ENCODE data around the gene BMERB1. TPM values are rescaled to one million over a fixed set of nuclear protein-coding genes. Genes with fewer than 3 reads are reported as not detected.

BMERB1 gene
- polyA plus RNA-seq, 6 donors from 2014 or later: 0.36 to 1.1 (median 0.82) TPM; not detected in 2

DNA sequence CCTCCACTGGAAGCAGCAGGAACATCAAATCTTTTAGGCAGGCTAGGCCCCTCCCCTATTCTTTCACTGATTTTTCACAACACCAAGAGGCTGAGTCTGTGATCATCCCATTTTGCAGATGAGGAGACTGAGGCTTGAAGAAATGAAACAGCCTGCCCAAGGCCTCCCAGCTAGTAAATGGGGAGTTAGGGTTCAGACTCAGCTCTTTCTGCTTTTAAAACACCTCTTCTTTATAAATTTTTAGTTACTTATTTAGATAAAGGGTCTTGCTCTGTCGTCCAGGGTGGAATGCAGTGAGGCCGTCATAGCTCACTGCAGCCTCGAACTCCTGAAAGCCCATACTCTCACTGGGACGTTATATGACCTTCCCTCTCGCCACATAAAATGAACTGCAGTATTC lies 82.2 kb downstream of the BMERB1 start:
- Mint-ChIP-seq H3K27ac (peak overlapping the region in 1 of 6 donors; percentile 63), H3K36me3 (no peaks in the 10 kb centered on the region), H3K9me3 (no peaks in the 10 kb centered on the region), H3K4me1 (peaks cover 0 to 4% (median 4%) of the 10 kb centered on the region in 3 donors), H3K27me3 (peaks cover 0 to 4% (median under 1%) of the 10 kb centered on the region in 3 donors), H3K4me3 (no peak overlapping the region)
- DNase-seq (no peak), ATAC-seq (ENCODE audit: low read depth in 2 of 2) (no peak)

GRCh38 chr16:15517743-15518377 lies 83.5 kb downstream of the BMERB1 start:
- peaks cover 0 to 4% (median 0%) of the 10 kb centered on the region in 3 donors for H3K27me3 Mint-ChIP-seq
- no peaks in the 10 kb centered on the region for H3K9me3 Mint-ChIP-seq
- no peak for DNase-seq
- no peaks in the 10 kb centered on the region for H3K36me3 Mint-ChIP-seq
- ATAC-seq (ENCODE audit: low read depth in 2 of 2): no peak
- H3K4me1 Mint-ChIP-seq: peaks cover 3 to 8% (median 6%) of the 10 kb centered on the region in 3 donors
- peak overlapping the region in 1 of 6 donors; percentile 13 for H3K27ac Mint-ChIP-seq
- H3K4me3 Mint-ChIP-seq: no peak overlapping the region

DNA sequence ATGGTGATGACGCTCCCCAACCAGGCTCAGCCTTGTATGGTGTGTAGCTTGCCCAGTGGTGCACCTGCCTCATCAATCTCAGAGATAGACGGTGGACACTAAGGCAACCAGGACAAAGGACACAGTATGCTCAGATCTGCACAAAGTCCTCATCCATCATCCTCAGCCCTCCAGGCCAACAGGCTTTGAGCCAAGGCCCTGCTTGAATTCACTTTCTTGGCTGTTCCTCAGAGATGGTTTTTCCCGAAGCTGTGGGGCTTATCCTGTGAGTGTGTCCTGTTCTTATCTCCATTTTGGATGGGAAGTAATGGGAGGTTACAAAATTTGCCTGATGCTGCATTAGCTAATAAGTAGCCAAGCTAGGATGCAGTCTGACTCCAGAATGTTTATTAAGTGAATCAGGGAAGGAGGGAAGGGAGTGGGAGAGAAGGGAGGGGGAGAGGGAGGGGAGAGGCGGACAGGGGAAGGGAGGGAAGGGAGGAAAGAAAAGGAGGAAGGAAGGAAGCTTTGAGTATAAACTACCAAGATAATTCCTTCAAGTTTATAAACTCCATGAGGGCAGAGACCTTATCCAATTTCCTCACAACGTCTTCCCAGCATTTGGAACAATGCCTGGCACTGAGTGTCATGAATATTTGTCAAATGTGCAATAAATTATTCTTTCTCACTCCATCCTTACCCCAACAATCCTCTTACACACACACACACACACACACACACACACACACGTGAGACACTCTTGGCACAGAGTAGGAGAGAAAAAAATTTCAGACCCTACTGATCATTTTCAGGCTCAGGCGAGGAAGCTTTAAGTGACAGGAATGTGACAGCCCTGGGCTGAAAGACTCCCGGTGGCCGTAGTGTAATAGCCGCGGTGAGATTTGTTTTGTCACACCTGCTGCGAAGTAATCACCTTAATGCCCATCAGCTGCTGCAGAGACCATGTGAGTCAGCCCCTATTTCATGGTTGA lies 84.3 kb downstream of the BMERB1 start:
- peaks cover 8 to 12% (median 10%) of the 10 kb centered on the region in 3 donors for H3K4me1 Mint-ChIP-seq
- H3K27ac Mint-ChIP-seq: no peak overlapping the region
- ATAC-seq (ENCODE audit: low read depth in 2 of 2) (no peak), DNase-seq (no peak)
- no peaks in the 10 kb centered on the region for H3K36me3 Mint-ChIP-seq
- H3K27me3 Mint-ChIP-seq: peaks cover 0 to 4% (median 0%) of the 10 kb centered on the region in 3 donors
- no peaks in the 10 kb centered on the region for H3K9me3 Mint-ChIP-seq
- no peak overlapping the region for H3K4me3 Mint-ChIP-seq

- Mint-ChIP-seq H3K4me1 (peaks cover 8 to 12% (median 10%) of the 10 kb centered on the region in 3 donors), H3K27ac (no peak overlapping the region), H3K4me3 (no peak overlapping the region), H3K36me3 (no peaks in the 10 kb centered on the region), H3K9me3 (no peaks in the 10 kb centered on the region), H3K27me3 (peaks cover 0 to 4% (median 0%) of the 10 kb centered on the region in 3 donors)
- DNase-seq (no peak), ATAC-seq (ENCODE audit: low read depth in 2 of 2) (no peak)
Measured at GRCh38 chr16:15519790-15520189, 85.4 kb downstream of the BMERB1 start.

DNA sequence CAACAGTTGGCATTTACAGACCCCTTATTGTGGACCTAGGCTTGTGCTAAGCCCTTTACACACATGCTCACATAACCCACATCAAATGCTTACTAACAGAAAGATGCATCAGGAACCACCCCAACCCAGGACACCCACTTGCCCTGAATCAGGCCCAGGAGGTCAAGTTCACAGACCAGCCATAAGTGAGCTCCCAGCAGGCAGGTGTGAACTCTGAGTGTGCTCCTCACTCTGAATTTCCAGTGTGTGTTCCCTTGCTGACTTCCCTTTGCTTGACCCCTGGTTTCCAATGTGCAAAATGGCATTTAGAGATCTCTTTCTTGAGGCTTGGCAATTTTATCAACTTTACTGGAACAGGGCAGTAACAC lies 87.0 kb downstream of the BMERB1 start:
- ATAC-seq (ENCODE audit: low read depth in 2 of 2): no peak
- H3K27ac Mint-ChIP-seq: peak overlapping the region in 2 of 6 donors; percentile 18 to 61
- no peak overlapping the region for H3K4me3 Mint-ChIP-seq
- H3K36me3 Mint-ChIP-seq: no peaks in the 10 kb centered on the region
- H3K4me1 Mint-ChIP-seq: peaks cover 8 to 12% (median 10%) of the 10 kb centered on the region in 3 donors
- no peaks in the 10 kb centered on the region for H3K9me3 Mint-ChIP-seq
- no peak for DNase-seq
- H3K27me3 Mint-ChIP-seq: peaks cover 0 to 4% (median 0%) of the 10 kb centered on the region in 3 donors

- no peaks in the 10 kb centered on the region for H3K9me3 Mint-ChIP-seq
- peak overlapping the region in 3 of 6 donors; percentile 45 to 61 (median 48) for H3K27ac Mint-ChIP-seq
- H3K36me3 Mint-ChIP-seq: no peaks in the 10 kb centered on the region
- peaks cover 0 to 4% (median 0%) of the 10 kb centered on the region in 3 donors for H3K27me3 Mint-ChIP-seq
- no peak for ATAC-seq (ENCODE audit: low read depth in 2 of 2)
- H3K4me1 Mint-ChIP-seq: peaks cover 8 to 12% (median 10%) of the 10 kb centered on the region in 3 donors
- no peak for DNase-seq
- no peak overlapping the region for H3K4me3 Mint-ChIP-seq
Measured at GRCh38 chr16:15521758-15522509, 87.5 kb downstream of the BMERB1 start.

- Mint-ChIP-seq H3K4me3 (peak overlapping the region in 2 of 8 donors; percentile 7 to 45), H3K9me3 (no peaks in the 10 kb centered on the region), H3K4me1 (peaks cover 8 to 12% (median 10%) of the 10 kb centered on the region in 3 donors), H3K36me3 (no peaks in the 10 kb centered on the region), H3K27me3 (peaks cover 0 to 7% (median 0%) of the 10 kb centered on the region in 3 donors), H3K27ac (peak overlapping the region in 2 of 6 donors; percentile 10 to 48)
- peak in 1 of 2 donors; percentile 37 for ATAC-seq (ENCODE audit: low read depth in 2 of 2)
- peak; percentile 4 for DNase-seq
Measured at GRCh38 chr16:15523092-15523541, 88.7 kb downstream of the BMERB1 start.

GRCh38 chr16:15523939-15524338 lies 89.6 kb downstream of the BMERB1 start:
- Mint-ChIP-seq H3K27ac (no peak overlapping the region), H3K9me3 (no peaks in the 10 kb centered on the region), H3K4me1 (peaks cover 8 to 12% (median 10%) of the 10 kb centered on the region in 3 donors), H3K36me3 (no peaks in the 10 kb centered on the region), H3K4me3 (no peak overlapping the region), H3K27me3 (peaks cover 0 to 8% (median 0%) of the 10 kb centered on the region in 3 donors)
- DNase-seq (no peak), ATAC-seq (ENCODE audit: low read depth in 2 of 2) (no peak)

DNA sequence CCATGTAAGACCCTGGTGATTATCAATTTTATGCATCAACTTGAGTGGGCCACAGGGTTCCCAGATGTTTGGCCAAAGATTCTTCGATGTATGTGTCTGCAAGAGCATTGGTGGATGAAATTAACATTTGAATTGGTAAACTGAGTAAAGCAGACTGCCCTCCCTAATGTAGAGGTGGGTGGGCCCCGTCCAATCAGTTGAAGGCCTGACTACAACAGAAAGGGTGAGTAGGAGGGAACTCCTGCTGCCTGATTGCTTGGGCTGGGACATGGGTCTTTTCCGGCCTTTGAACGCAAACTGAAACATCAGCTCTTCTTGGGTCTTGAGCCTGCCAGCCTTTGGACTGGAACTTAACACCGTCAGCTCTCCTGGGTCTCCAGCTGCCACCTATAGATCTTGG lies 90.6 kb downstream of the BMERB1 start:
- no peak for ATAC-seq (ENCODE audit: low read depth in 2 of 2)
- DNase-seq: no peak
- H3K9me3 Mint-ChIP-seq: no peaks in the 10 kb centered on the region
- no peaks in the 10 kb centered on the region for H3K36me3 Mint-ChIP-seq
- no peak overlapping the region for H3K4me3 Mint-ChIP-seq
- H3K27ac Mint-ChIP-seq: no peak overlapping the region
- peaks cover 8 to 12% (median 10%) of the 10 kb centered on the region in 3 donors for H3K4me1 Mint-ChIP-seq
- H3K27me3 Mint-ChIP-seq: peaks cover 0 to 8% (median 6%) of the 10 kb centered on the region in 3 donors

GRCh38 chr16:15526097-15526496 lies 91.7 kb downstream of the BMERB1 start:
- no peak for ATAC-seq (ENCODE audit: low read depth in 2 of 2)
- Mint-ChIP-seq H3K36me3 (no peaks in the 10 kb centered on the region), H3K4me3 (no peak overlapping the region), H3K9me3 (no peaks in the 10 kb centered on the region), H3K27me3 (peaks cover 2 to 8% (median 6%) of the 10 kb centered on the region in 3 donors), H3K4me1 (peaks cover 6 to 8% (median 8%) of the 10 kb centered on the region in 3 donors), H3K27ac (no peak overlapping the region)
- no peak for DNase-seq

DNA sequence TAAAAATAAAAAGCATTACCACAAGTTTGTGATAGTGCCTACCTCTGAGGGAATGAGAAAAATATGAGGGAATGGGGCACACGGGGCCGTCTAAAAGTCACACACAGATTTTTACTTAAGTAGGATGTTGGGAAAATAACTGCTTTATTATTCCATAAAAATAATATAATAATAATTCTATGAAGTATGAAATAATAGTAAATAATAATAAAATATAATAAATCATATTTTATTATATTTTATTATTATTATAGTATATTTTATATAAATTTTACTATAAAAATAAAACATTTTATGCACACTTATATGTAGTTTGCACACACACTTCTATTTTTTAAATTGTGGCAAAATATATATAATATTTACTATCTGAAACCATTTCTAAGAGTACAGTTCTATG lies 92.3 kb downstream of the BMERB1 start:
- DNase-seq (no peak), ATAC-seq (ENCODE audit: low read depth in 2 of 2) (no peak)
- H3K9me3 Mint-ChIP-seq: no peaks in the 10 kb centered on the region
- H3K27ac Mint-ChIP-seq: no peak overlapping the region
- no peaks in the 10 kb centered on the region for H3K36me3 Mint-ChIP-seq
- H3K4me1 Mint-ChIP-seq: peaks cover 4 to 8% (median 8%) of the 10 kb centered on the region in 3 donors
- peaks cover 5 to 8% (median 6%) of the 10 kb centered on the region in 3 donors for H3K27me3 Mint-ChIP-seq
- H3K4me3 Mint-ChIP-seq: no peak overlapping the region

GRCh38 chr16:15529673-15530072 lies 95.3 kb downstream of the BMERB1 start:
- Mint-ChIP-seq H3K9me3 (no peaks in the 10 kb centered on the region), H3K27ac (peak overlapping the region in 1 of 6 donors; percentile 19), H3K4me1 (peaks cover 0 to 5% (median 4%) of the 10 kb centered on the region in 3 donors), H3K36me3 (no peaks in the 10 kb centered on the region), H3K27me3 (peaks cover 8 to 10% (median 9%) of the 10 kb centered on the region in 3 donors), H3K4me3 (no peak overlapping the region)
- DNase-seq (no peak), ATAC-seq (ENCODE audit: low read depth in 2 of 2) (no peak)

DNA sequence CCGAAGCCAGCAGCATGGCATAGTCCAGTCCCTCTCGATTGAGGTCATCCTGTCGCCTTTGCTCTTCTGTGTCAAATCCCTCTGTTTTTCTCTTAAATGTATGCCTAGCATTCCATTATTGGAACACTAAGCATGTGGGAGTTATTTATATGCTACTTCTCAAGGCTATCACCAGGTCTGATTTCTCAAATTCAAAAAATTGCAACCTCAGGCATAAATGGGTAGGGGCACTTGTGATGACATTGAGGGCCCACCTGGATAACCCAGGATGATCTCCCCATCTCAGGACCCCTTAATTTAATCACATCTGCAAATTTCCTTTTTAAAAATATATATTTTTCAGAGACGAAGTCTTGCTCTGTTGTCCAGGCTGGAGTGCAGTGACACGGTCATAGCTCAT lies 95.7 kb downstream of the BMERB1 start:
- H3K4me1 Mint-ChIP-seq: peaks cover 0 to 5% (median 4%) of the 10 kb centered on the region in 3 donors
- no peaks in the 10 kb centered on the region for H3K9me3 Mint-ChIP-seq
- no peak overlapping the region for H3K4me3 Mint-ChIP-seq

More for the DNA sequence above, 95.7 kb downstream of the BMERB1 start:
- Mint-ChIP-seq H3K27me3 (peaks cover 8 to 10% (median 9%) of the 10 kb centered on the region in 3 donors), H3K36me3 (no peaks in the 10 kb centered on the region), H3K27ac (peak overlapping the region in 1 of 6 donors; percentile 5)
- DNase-seq (no peak), ATAC-seq (ENCODE audit: low read depth in 2 of 2) (no peak)

All from naive B cell (primary cell).